ENCODE results near the gene NOSIP.
A peak's percentile ranks its signal among the peaks of the same experiment; 100 is the strongest.
"Not testable (repeated sequence)": the region's sequence is repeated elsewhere in the genome, so short reads cannot be mapped to it uniquely, and the experiment has no call there.

NOSIP gene

GRCh38 chr19:49580264-49581006 is at the start of gene NOSIP:
Gene NOSIP, minus strand, starts transcription at chr19:49580556. Its CDS starts 19,865 bp downstream, at chr19:49560691.
- H3K4me3 ChIP-seq (ENCODE audit: low read depth, low read length), result peak within 1 kb of the TSS; percentile 99
- TF ChIP-seq CTCF (IDR thresholded peaks at IDR 0.05; ENCODE audit: low read depth, low read length, missing control alignments), result no peak
- peak; percentile 94 for DNase-seq (ENCODE audit: low read depth)

- no peak for DNase-seq (ENCODE audit: low read depth)
- no peak for TF ChIP-seq CTCF (IDR thresholded peaks at IDR 0.05; ENCODE audit: low read depth, low read length, missing control alignments)
These were observed 49.3 kb upstream of the NOSIP start for GRCh38 chr19:49629659-49630058.

GRCh38 chr19:49626226-49626625 is 45.9 kb upstream of the NOSIP start:
- no peak overlapping the region for H3K4me3 ChIP-seq (ENCODE audit: low read depth, low read length)
- no peak for TF ChIP-seq CTCF (IDR thresholded peaks at IDR 0.05; ENCODE audit: low read depth, low read length, missing control alignments)
- DNase-seq (ENCODE audit: low read depth), result no peak

More at GRCh38 chr19:49629659-49630058, 49.3 kb upstream of the NOSIP start:
- H3K4me3 ChIP-seq (ENCODE audit: low read depth, low read length), result no peak overlapping the region

DNA sequence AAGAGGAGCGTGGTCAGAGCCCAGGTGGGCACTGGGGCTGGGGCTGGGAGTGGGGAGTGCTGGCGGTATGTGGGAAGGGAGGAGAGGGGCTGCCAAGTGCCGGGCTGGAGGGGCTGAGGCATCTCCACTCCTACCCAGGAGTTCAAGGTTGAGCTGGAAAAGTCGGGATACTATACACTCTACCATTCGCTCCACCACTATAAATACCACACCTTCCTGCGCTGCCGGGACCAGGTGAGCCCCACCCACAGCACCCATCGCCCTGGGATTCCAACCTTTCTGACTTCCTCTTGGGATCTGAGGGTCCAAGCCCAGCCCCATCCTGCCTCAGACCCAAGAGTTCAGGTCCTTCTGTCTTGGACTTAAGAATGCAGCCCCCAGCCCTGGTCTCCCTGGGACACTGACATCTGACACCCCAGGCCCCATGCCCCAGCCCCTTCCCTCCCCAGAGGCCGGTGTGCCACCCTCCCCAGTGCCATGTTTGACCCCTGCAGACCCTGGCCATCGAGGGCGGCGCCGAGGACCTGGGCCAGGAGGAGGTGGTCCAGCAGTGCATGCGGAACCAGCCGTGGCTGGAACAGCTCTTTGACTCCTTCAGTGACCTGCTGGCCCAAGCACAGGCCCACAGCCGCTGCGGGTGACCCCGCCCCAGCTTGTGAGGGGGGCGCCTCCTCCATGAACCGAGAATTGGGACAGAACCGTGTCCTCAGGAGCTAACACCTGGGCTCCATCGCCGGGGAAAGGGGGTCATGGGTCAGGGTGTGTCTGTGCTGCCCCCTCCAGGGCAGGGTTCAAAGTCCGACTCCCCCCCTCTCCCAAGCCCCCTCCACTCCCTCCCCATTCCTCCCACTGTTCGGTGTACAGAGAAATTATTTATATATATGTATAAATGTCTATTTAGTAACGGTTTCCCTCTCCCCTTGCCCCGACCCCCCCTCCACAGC is 44.9 kb upstream of the NOSIP start:
- no peak for TF ChIP-seq CTCF (IDR thresholded peaks at IDR 0.05; ENCODE audit: low read depth, low read length, missing control alignments)
- H3K4me3 ChIP-seq (ENCODE audit: low read depth, low read length), result no peak overlapping the region
- no peak for DNase-seq (ENCODE audit: low read depth)

- DNase-seq (ENCODE audit: low read depth), result not testable (repeated sequence)
These were observed 37.5 kb upstream of the NOSIP start for GRCh38 chr19:49617860-49618259.

DNA sequence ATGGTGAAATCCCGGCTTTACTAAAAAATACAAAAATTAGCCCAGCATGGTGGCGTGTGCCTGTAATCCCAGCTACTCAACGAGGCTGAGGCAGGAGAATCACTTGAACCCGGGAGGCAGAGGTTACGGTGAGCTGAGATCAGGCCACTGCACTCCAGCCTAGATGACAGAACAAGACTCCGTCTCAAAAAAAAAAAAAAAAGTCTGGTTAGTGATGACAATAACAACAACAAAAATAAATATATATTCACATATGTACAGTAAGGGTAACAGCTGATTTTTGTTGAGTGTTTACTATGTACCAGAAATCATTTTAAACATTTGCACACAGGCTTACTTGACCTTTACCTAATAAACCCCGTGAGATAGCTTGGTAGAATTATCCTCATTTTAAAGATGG is 36.6 kb upstream of the NOSIP start:
- no peak for DNase-seq (ENCODE audit: low read depth)
- TF ChIP-seq CTCF (IDR thresholded peaks at IDR 0.05; ENCODE audit: low read depth, low read length, missing control alignments), result no peak
- no peak overlapping the region for H3K4me3 ChIP-seq (ENCODE audit: low read depth, low read length)

More at GRCh38 chr19:49617860-49618259, 37.5 kb upstream of the NOSIP start:
- H3K4me3 ChIP-seq (ENCODE audit: low read depth, low read length), result not testable (repeated sequence)

DNA sequence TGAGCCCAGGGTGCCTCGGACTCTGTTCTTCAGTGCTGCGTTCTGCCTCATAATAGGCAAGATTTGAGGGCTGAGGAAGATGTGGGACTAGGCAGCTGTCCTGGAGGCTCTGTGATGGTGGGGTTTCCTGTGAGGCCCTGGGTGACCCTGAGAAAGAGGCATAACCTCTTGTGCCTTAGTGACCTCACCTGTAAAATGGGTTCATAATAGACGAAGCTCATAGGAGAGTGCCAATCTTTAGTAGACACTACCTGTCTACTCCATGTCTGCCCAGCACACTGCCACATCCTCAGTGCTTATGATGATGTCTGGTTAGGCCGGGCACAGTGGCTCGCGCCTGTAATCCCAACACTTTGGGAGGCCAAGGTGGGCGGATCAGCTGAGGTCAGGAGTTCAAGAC is 36.2 kb upstream of the NOSIP start:
- no peak for DNase-seq (ENCODE audit: low read depth)
- H3K4me3 ChIP-seq (ENCODE audit: low read depth, low read length), result no peak overlapping the region
- no peak for TF ChIP-seq CTCF (IDR thresholded peaks at IDR 0.05; ENCODE audit: low read depth, low read length, missing control alignments)

All from GM12864 (cell line).